Measurements from ENCODE around the gene EPS15. TPM values are rescaled to one million over a fixed set of nuclear protein-coding genes. Genes with fewer than 3 reads are reported as not detected.

EPS15 gene
- total RNA-seq, 3 donors from 2014 or later, result 50.0 to 85.5 (median 54.0) TPM

DNA sequence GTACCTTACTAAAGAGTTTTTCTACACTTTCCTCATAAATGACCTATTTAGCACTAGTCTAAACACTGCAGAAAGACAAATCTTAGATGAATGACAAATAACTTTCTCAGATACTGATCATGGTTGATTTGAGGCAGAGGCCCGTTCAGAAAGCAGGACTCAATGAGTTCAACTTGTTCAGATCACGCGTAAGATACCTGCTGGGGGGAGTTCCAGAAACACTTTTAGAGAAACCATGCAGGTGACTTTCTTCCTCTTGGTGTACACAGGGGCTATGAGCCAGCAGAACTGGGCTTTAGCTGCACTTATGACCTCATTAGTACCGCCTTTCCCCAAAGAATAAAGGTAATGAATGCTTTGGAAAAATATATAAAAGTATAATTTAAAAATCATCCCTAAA is 149.9 kb downstream of the EPS15 start:
- DNase-seq (no peak), ATAC-seq (no peak)
- Histone ChIP-seq H3K9me3 (no peaks in the 10 kb centered on the region), H3K4me1 (ENCODE audit: low read depth) (no peaks in the 10 kb centered on the region), H3K4me3 (no peak overlapping the region), H3K36me3 (ENCODE audit: low read depth) (no peaks in the 10 kb centered on the region)
- intact Hi-C loops (cut with DNase I, micrococcal nuclease), result no loop called here
- TF ChIP-seq, protein P1, sequence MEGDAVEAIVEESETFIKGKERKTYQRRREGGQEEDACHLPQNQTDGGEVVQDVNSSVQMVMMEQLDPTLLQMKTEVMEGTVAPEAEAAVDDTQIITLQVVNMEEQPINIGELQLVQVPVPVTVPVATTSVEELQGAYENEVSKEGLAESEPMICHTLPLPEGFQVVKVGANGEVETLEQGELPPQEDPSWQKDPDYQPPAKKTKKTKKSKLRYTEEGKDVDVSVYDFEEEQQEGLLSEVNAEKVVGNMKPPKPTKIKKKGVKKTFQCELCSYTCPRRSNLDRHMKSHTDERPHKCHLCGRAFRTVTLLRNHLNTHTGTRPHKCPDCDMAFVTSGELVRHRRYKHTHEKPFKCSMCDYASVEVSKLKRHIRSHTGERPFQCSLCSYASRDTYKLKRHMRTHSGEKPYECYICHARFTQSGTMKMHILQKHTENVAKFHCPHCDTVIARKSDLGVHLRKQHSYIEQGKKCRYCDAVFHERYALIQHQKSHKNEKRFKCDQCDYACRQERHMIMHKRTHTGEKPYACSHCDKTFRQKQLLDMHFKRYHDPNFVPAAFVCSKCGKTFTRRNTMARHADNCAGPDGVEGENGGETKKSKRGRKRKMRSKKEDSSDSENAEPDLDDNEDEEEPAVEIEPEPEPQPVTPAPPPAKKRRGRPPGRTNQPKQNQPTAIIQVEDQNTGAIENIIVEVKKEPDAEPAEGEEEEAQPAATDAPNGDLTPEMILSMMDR (IDR thresholded peaks at IDR 0.05), result no peak

DNA sequence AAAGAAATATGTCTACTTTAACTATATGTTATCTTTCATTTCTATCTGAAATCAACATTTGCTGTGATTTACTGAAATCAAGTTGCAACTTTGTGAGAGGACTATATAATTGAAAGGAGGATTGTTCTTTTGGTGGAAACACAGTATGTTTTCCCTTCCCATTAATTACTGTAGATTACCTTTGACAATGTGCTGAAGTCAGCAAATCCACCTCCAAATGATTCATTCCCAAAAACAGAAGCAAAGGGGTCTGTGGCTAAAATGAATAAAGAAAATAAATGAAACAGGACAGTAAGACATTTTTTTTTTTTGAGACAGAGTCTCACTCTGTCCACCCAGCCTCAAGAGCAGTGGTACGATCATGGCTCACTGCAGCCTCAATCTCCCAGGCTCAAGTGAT is 153.3 kb downstream of the EPS15 start:
- H3K36me3 ChIP-seq (ENCODE audit: low read depth), result no peaks in the 10 kb centered on the region
- H3K9me3 ChIP-seq, result no peaks in the 10 kb centered on the region

DNA sequence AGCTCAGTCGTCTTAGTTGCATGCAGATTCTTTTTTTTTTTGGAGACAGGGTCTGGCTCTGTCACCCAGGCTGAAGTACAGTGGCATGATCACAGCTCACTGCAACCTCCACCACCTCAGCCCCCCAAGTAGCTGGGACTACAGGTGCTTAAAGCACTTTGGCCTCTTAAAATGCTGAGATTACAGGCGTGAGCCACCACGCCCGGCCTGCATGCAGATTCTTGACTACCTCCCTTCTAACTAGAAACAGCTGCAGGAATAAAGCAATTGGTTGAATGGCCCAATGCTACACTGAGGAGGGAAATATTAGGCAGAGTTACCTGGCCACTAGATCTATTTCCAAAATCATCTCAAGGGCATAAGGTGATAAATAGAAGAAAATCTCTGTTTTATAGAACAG is 159.2 kb downstream of the EPS15 start:
- Histone ChIP-seq H3K36me3 (ENCODE audit: low read depth) (peaks cover 4% of the 10 kb centered on the region), H3K4me1 (ENCODE audit: low read depth) (no peaks in the 10 kb centered on the region), H3K9me3 (no peaks in the 10 kb centered on the region), H3K4me3 (no peak overlapping the region)
- TF ChIP-seq, protein P1 (IDR thresholded peaks at IDR 0.05), result no peak
- ATAC-seq (no peak), DNase-seq (no peak)
- intact Hi-C loops (cut with DNase I, micrococcal nuclease), result no loop called here

More for the DNA sequence above, 153.3 kb downstream of the EPS15 start:
- ATAC-seq (no peak), DNase-seq (no peak)
- no peaks in the 10 kb centered on the region for H3K4me1 ChIP-seq (ENCODE audit: low read depth)
- no peak overlapping the region for H3K4me3 ChIP-seq
- intact Hi-C loops (cut with DNase I, micrococcal nuclease), result no loop called here
- TF ChIP-seq, protein P1 (IDR thresholded peaks at IDR 0.05), result no peak

DNA sequence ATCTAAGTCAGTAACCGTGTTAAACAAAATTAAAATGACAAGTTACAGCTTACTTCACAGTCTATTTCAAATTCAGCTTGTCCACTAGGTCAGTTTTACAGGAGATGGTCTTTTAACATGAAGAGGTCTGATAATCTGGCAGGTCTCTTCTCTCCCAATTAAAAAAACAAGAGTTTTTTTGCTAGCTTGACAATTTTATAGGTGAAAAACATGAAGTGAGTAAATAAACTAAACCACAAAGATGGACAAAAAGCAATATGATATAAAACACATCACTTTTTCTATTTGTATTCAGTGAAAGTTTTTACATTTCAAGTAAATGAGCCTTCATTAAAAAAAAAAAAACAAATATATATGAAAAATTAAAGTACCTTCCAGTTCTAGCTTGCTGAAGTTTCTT is 163.7 kb downstream of the EPS15 start:
- ATAC-seq, result no peak
- H3K36me3 ChIP-seq (ENCODE audit: low read depth), result peaks cover 5% of the 10 kb centered on the region
- no peak overlapping the region for H3K4me3 ChIP-seq
- TF ChIP-seq, protein P1 (IDR thresholded peaks at IDR 0.05), result no peak
- DNase-seq, result no peak
- no peaks in the 10 kb centered on the region for H3K9me3 ChIP-seq
- intact Hi-C loops (cut with DNase I, micrococcal nuclease), result no loop called here
- no peaks in the 10 kb centered on the region for H3K4me1 ChIP-seq (ENCODE audit: low read depth)

DNA sequence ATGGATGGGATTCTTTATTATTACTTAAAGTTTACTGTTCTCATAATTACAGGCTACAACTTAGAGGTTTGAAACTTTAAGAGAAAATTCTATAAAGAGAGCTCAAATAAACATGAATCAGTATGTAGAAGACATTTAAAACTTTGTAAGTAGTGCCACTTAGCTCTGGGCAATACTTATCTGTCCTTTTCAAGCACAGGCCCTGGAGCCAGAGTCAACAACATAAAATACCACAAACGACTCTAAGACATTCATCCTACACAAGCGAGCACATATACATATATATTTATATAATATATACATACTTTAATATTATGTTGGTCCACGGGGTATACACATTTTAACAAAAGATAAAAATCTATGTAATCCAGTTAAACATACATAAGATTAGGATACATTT is 164.7 kb downstream of the EPS15 start:
- TF ChIP-seq, protein P1 (IDR thresholded peaks at IDR 0.05), result no peak
- DNase-seq (no peak), ATAC-seq (no peak)
- H3K9me3 ChIP-seq, result no peaks in the 10 kb centered on the region
- no peaks in the 10 kb centered on the region for H3K4me1 ChIP-seq (ENCODE audit: low read depth)
- peaks cover 5% of the 10 kb centered on the region for H3K36me3 ChIP-seq (ENCODE audit: low read depth)
- intact Hi-C loops (cut with DNase I, micrococcal nuclease), result no loop called here
- no peak overlapping the region for H3K4me3 ChIP-seq

DNA sequence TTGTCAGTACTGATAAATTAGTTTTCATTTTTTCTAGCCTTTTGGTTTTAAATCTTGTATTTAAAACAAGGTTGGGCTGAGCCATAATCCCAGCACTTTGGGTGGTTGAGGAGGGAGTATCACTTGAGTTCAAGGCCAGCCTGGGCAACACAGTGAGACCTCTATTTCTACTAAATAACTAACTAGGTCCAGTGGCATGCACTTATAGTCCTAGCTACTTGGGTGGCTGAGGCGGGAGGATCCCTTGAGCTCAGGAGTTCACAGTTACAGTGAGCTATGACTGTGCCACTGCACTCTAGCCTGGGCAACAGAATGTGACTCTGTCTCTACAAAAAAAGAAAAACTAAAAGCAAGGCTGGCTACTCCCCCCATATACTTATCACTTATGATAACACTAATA is 167.2 kb downstream of the EPS15 start:
- TF ChIP-seq, protein P1 (IDR thresholded peaks at IDR 0.05), result no peak
- no peaks in the 10 kb centered on the region for H3K9me3 ChIP-seq

More for the DNA sequence above, 167.2 kb downstream of the EPS15 start:
- Histone ChIP-seq H3K36me3 (ENCODE audit: low read depth) (peaks cover 5% of the 10 kb centered on the region), H3K4me3 (no peak overlapping the region), H3K4me1 (ENCODE audit: low read depth) (no peaks in the 10 kb centered on the region)
- intact Hi-C loops (cut with DNase I, micrococcal nuclease), result no loop called here
- DNase-seq, result no peak
- ATAC-seq, result no peak

Measured in mucosa of descending colon (tissue), 3 donors.